Activated CD4-positive, alpha-beta T cell treated with anti-CD3 and anti-CD28 coated beads, Interleukin-2, amount 10 ng/mL, durations not matched to agents 7 days and 5 days (primary cell): ENCODE data around the gene WWP2. TPM values are rescaled to one million over a fixed set of nuclear protein-coding genes. Genes with fewer than 3 reads are reported as not detected.
"Not testable (repeated sequence)": the region's sequence is repeated elsewhere in the genome, so short reads cannot be mapped to it uniquely, and the experiment has no call there.

ENCODE experiments used
- CTCF ChIA-PET: fragments of 350-600 bp; sonication (Branson Sonifier 250); formaldehyde crosslinking; loops from one replicate; lab custom pipeline; 2021; ENCODE audit warnings: antibody characterized with exemption; lab: Charles Lee
- POLR2A ChIA-PET: fragments of 350-600 bp; sonication (Branson Sonifier 250); formaldehyde crosslinking; loops from one replicate; lab custom pipeline; 2021; ENCODE audit warnings: antibody characterized with exemption; lab: Charles Lee
- DNase-seq: peaks from one replicate; pipeline ENCODE4 v3.0.0-alpha.2; 2020
- H3K27ac Mint-ChIP-seq: one replicate; pipeline ENCODE4 v1.8.0; 2021; ENCODE audit warnings: mild to moderate bottlenecking, moderate library complexity, mixed read lengths
- H3K27me3 Mint-ChIP-seq: one replicate; pipeline ENCODE4 v1.8.0; 2021; ENCODE audit warnings: mixed read lengths
- H3K36me3 Mint-ChIP-seq: one replicate; pipeline ENCODE4 v1.8.0; 2021; ENCODE audit warnings: low read depth, mixed read lengths
- H3K4me1 Mint-ChIP-seq: one replicate; pipeline ENCODE4 v1.8.0; 2021; ENCODE audit warnings: mixed read lengths
- H3K4me3 Mint-ChIP-seq: one replicate; pipeline ENCODE4 v1.8.0; 2021; ENCODE audit warnings: mild to moderate bottlenecking, moderate library complexity, mixed read lengths
- H3K9me3 Mint-ChIP-seq: one replicate; pipeline ENCODE4 v1.8.0; 2021; ENCODE audit warnings: mixed read lengths
- total RNA-seq, 2 experiments: library from RNA; stranded (reverse); gene quantifications; one replicate each; pipeline ENCODE4 v1.2.3, GENCODE V29; 2021

WWP2 gene
- total RNA-seq, 2 experiments from 2014 or later: 68.8 to 76.3 TPM

- no peak for DNase-seq
- ChIA-PET CTCF (interaction anchor here (0.7 kb wide), 1 partner anchor 12 kb away, joined by 4 read pairs; no protein-coding TSS in a partner anchor), POLR2A (no interaction called here)
- Mint-ChIP-seq H3K4me1 (no peaks in the 10 kb centered on the region), H3K4me3 (no peak overlapping the region), H3K27ac (no peak overlapping the region), H3K9me3 (no peaks in the 10 kb centered on the region), H3K36me3 (peaks cover 29% of the 10 kb centered on the region), H3K27me3 (no peaks in the 10 kb centered on the region)
Observed at GRCh38 chr16:69814078-69814477, 51.9 kb downstream of the WWP2 start.

GRCh38 chr16:69814561-69814960 lies 52.4 kb downstream of the WWP2 start:
- H3K27me3 Mint-ChIP-seq: no peaks in the 10 kb centered on the region
- no peaks in the 10 kb centered on the region for H3K4me1 Mint-ChIP-seq
- no peak overlapping the region for H3K4me3 Mint-ChIP-seq
- peaks cover 29% of the 10 kb centered on the region for H3K36me3 Mint-ChIP-seq
- H3K27ac Mint-ChIP-seq: no peak overlapping the region
- POLR2A ChIA-PET: no interaction called here
- CTCF ChIA-PET: no interaction called here
- no peak for DNase-seq
- H3K9me3 Mint-ChIP-seq: no peaks in the 10 kb centered on the region

- H3K9me3 Mint-ChIP-seq, H3K27me3 Mint-ChIP-seq, CTCF ChIA-PET, POLR2A ChIA-PET, H3K4me3 Mint-ChIP-seq, H3K27ac Mint-ChIP-seq, DNase-seq, H3K4me1 Mint-ChIP-seq: not testable (repeated sequence)
- peaks cover 23% of the 10 kb centered on the region for H3K36me3 Mint-ChIP-seq
Observed at GRCh38 chr16:69815216-69815883, 53.2 kb downstream of the WWP2 start.

- ChIA-PET POLR2A (no interaction called here), CTCF (interaction anchor here (0.6 kb wide), 1 partner anchor 10 kb away, joined by 3 read pairs; no protein-coding TSS in a partner anchor)
- no peak for DNase-seq
- Mint-ChIP-seq H3K9me3 (no peaks in the 10 kb centered on the region), H3K27ac (no peak overlapping the region), H3K4me1 (no peaks in the 10 kb centered on the region), H3K4me3 (no peak overlapping the region), H3K36me3 (peaks cover 23% of the 10 kb centered on the region), H3K27me3 (no peaks in the 10 kb centered on the region)
Observed at GRCh38 chr16:69816996-69817395, 54.9 kb downstream of the WWP2 start.

GRCh38 chr16:69818891-69819545 lies 56.9 kb downstream of the WWP2 start:
- CTCF ChIA-PET: no interaction called here

GRCh38 chr16:69820926-69821541 lies 58.9 kb downstream of the WWP2 start:
- Mint-ChIP-seq H3K4me1 (peaks cover 5% of the 10 kb centered on the region), H3K27ac (no peak overlapping the region), H3K9me3 (no peaks in the 10 kb centered on the region), H3K27me3 (no peaks in the 10 kb centered on the region), H3K36me3 (peaks cover 29% of the 10 kb centered on the region), H3K4me3 (no peak overlapping the region)
- ChIA-PET POLR2A (no interaction called here), CTCF (interaction anchor here (0.6 kb wide), 1 partner anchor 671 kb away, joined by 6 read pairs; no protein-coding TSS in a partner anchor)
- no peak for DNase-seq

More at GRCh38 chr16:69818891-69819545, 56.9 kb downstream of the WWP2 start:
- no peaks in the 10 kb centered on the region for H3K27me3 Mint-ChIP-seq
- no peaks in the 10 kb centered on the region for H3K9me3 Mint-ChIP-seq
- peaks cover 3% of the 10 kb centered on the region for H3K4me1 Mint-ChIP-seq
- H3K36me3 Mint-ChIP-seq: peaks cover 30% of the 10 kb centered on the region
- POLR2A ChIA-PET: no interaction called here
- DNase-seq: no peak
- H3K4me3 Mint-ChIP-seq: no peak overlapping the region
- no peak overlapping the region for H3K27ac Mint-ChIP-seq

GRCh38 chr16:69821844-69822173 lies 59.7 kb downstream of the WWP2 start:
- H3K9me3 Mint-ChIP-seq: no peaks in the 10 kb centered on the region
- H3K36me3 Mint-ChIP-seq: peaks cover 26% of the 10 kb centered on the region
- no peak for DNase-seq
- POLR2A ChIA-PET: no interaction called here
- CTCF ChIA-PET: interaction anchor here (0.6 kb wide), 2 partner anchors 133 to 671 kb away, joined by 3 to 6 read pairs; no protein-coding TSS in a partner anchor
- no peak overlapping the region for H3K27ac Mint-ChIP-seq
- no peak overlapping the region for H3K4me3 Mint-ChIP-seq
- H3K4me1 Mint-ChIP-seq: peaks cover 5% of the 10 kb centered on the region
- no peaks in the 10 kb centered on the region for H3K27me3 Mint-ChIP-seq

GRCh38 chr16:69822174-69822935 lies 60.2 kb downstream of the WWP2 start:
- no peak overlapping the region for H3K4me3 Mint-ChIP-seq
- peak overlapping the region; percentile 5 for H3K27ac Mint-ChIP-seq
- ChIA-PET CTCF (interaction anchor here (0.6 kb wide), 1 partner anchor 132 kb away, joined by 3 read pairs; no protein-coding TSS in a partner anchor), POLR2A (no interaction called here)
- no peaks in the 10 kb centered on the region for H3K9me3 Mint-ChIP-seq
- DNase-seq: no peak
- peaks cover 5% of the 10 kb centered on the region for H3K4me1 Mint-ChIP-seq
- peaks cover 24% of the 10 kb centered on the region for H3K36me3 Mint-ChIP-seq
- no peaks in the 10 kb centered on the region for H3K27me3 Mint-ChIP-seq

GRCh38 chr16:69823831-69824563 lies 61.9 kb downstream of the WWP2 start:
- POLR2A ChIA-PET: no interaction called here
- Mint-ChIP-seq H3K27ac (no peak overlapping the region), H3K4me3 (no peak overlapping the region), H3K27me3 (no peaks in the 10 kb centered on the region), H3K9me3 (no peaks in the 10 kb centered on the region), H3K4me1 (peaks cover 5% of the 10 kb centered on the region), H3K36me3 (peaks cover 11% of the 10 kb centered on the region)
- no peak for DNase-seq
- CTCF ChIA-PET: interaction anchor here (0.5 kb wide), 1 partner anchor 94 kb away, joined by 3 read pairs; no protein-coding TSS in a partner anchor

GRCh38 chr16:69824564-69825142 lies 62.5 kb downstream of the WWP2 start:
- H3K4me1 Mint-ChIP-seq, H3K27ac Mint-ChIP-seq, CTCF ChIA-PET, DNase-seq, H3K4me3 Mint-ChIP-seq, H3K9me3 Mint-ChIP-seq, H3K36me3 Mint-ChIP-seq, H3K27me3 Mint-ChIP-seq, POLR2A ChIA-PET: not testable (repeated sequence)

GRCh38 chr16:69827524-69827923 lies 65.4 kb downstream of the WWP2 start:
- no peaks in the 10 kb centered on the region for H3K9me3 Mint-ChIP-seq
- H3K36me3 Mint-ChIP-seq: peaks cover 6% of the 10 kb centered on the region
- CTCF ChIA-PET: interaction anchor here (0.6 kb wide), 1 partner anchor 545 kb away, joined by 3 read pairs; no protein-coding TSS in a partner anchor
- no peak overlapping the region for H3K27ac Mint-ChIP-seq
- no peaks in the 10 kb centered on the region for H3K27me3 Mint-ChIP-seq
- no peak overlapping the region for H3K4me3 Mint-ChIP-seq
- no peak for DNase-seq
- H3K4me1 Mint-ChIP-seq: peaks cover 5% of the 10 kb centered on the region
- POLR2A ChIA-PET: no interaction called here

GRCh38 chr16:69829338-69829737 lies 67.2 kb downstream of the WWP2 start:
- Mint-ChIP-seq H3K4me3 (no peak overlapping the region), H3K27me3 (no peaks in the 10 kb centered on the region), H3K4me1 (peaks cover 5% of the 10 kb centered on the region)

More at GRCh38 chr16:69829338-69829737, 67.2 kb downstream of the WWP2 start:
- DNase-seq: no peak
- H3K9me3 Mint-ChIP-seq: no peaks in the 10 kb centered on the region
- no peaks in the 10 kb centered on the region for H3K36me3 Mint-ChIP-seq
- POLR2A ChIA-PET: no interaction called here
- no peak overlapping the region for H3K27ac Mint-ChIP-seq
- CTCF ChIA-PET: no interaction called here
